ENCODE results near the gene ERVFRD-1. TPM values are rescaled to one million over a fixed set of nuclear protein-coding genes. Genes with fewer than 3 reads are reported as not detected.
"Not testable (repeated sequence)": the region's sequence is repeated elsewhere in the genome, so short reads cannot be mapped to it uniquely, and the experiment has no call there.

Gene ERVFRD-1
- total RNA-seq, 4 donors from 2014 or later: 0.42 TPM; not detected in 3

DNA sequence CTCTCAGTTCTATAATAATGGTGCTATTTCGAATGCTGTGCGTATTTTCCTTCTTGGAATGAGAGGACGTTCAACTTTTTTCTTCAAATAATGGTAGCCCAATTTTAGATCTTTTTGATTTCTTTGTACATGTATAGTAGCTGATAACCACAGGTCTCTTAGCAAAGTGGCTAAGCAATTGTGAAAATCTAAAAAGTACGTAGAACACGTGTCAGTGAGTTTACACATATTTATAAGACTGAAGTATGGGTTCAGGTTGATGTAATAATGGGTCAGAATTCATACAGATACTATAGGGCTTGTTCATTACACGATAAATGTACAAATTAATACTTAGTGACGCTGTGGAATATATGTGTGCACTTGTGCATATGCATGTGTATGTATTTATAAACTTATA, 16.6 kb downstream of the ERVFRD-1 start:
- TF ChIP-seq POLR2A (IDR thresholded peaks at IDR 0.05): no peak
- TF ChIP-seq, protein P1, sequence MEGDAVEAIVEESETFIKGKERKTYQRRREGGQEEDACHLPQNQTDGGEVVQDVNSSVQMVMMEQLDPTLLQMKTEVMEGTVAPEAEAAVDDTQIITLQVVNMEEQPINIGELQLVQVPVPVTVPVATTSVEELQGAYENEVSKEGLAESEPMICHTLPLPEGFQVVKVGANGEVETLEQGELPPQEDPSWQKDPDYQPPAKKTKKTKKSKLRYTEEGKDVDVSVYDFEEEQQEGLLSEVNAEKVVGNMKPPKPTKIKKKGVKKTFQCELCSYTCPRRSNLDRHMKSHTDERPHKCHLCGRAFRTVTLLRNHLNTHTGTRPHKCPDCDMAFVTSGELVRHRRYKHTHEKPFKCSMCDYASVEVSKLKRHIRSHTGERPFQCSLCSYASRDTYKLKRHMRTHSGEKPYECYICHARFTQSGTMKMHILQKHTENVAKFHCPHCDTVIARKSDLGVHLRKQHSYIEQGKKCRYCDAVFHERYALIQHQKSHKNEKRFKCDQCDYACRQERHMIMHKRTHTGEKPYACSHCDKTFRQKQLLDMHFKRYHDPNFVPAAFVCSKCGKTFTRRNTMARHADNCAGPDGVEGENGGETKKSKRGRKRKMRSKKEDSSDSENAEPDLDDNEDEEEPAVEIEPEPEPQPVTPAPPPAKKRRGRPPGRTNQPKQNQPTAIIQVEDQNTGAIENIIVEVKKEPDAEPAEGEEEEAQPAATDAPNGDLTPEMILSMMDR (IDR thresholded peaks at IDR 0.05): no peak
- intact Hi-C loops (cut with DNase I; ENCODE audit: low total_unique reads): no loop called here
- WGBS, 2 donors: 34 to 44% methylated on average over 7 of the region's 7 CpGs
- no peak for DNase-seq (ENCODE audit: low spot score in 2 of 2)
- H3K4me3 ChIP-seq (ENCODE audit: low read depth, poor library complexity, severe bottlenecking): no peak overlapping the region

DNA sequence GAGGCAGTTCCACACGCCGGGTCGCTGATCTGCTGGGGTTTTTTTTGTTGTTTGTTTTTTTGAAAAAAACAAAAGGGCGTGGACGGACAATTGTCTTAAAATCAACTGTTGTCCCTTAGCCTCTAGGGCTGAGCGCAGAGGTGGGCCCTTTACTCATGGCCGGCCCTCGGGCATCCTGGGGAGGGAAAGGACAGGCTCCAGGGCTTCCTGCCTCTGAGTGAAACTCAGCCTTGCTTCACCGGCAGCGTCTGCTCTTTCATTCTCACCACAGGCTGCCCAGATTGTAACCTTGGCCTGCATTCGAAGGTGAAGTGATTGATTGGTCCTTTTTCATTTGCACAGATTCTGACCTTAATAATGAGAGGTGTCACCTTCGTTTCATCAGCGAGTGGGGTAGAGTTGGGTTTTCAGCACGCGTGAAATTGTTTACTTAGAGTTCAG, 17.1 kb downstream of the ERVFRD-1 start:
- intact Hi-C loops (cut with DNase I; ENCODE audit: low total_unique reads): no loop called here
- 0% methylated on average over 15 of the region's 15 CpGs for WGBS, 2 donors
- no peak for TF ChIP-seq POLR2A (IDR thresholded peaks at IDR 0.05)
- TF ChIP-seq, protein P1 (IDR thresholded peaks at IDR 0.05): no peak
- DNase-seq (ENCODE audit: low spot score in 2 of 2): peak in 1 of 2 donors; percentile 88
- H3K4me3 ChIP-seq (ENCODE audit: low read depth, poor library complexity, severe bottlenecking): peak overlapping the region; percentile 75

DNA sequence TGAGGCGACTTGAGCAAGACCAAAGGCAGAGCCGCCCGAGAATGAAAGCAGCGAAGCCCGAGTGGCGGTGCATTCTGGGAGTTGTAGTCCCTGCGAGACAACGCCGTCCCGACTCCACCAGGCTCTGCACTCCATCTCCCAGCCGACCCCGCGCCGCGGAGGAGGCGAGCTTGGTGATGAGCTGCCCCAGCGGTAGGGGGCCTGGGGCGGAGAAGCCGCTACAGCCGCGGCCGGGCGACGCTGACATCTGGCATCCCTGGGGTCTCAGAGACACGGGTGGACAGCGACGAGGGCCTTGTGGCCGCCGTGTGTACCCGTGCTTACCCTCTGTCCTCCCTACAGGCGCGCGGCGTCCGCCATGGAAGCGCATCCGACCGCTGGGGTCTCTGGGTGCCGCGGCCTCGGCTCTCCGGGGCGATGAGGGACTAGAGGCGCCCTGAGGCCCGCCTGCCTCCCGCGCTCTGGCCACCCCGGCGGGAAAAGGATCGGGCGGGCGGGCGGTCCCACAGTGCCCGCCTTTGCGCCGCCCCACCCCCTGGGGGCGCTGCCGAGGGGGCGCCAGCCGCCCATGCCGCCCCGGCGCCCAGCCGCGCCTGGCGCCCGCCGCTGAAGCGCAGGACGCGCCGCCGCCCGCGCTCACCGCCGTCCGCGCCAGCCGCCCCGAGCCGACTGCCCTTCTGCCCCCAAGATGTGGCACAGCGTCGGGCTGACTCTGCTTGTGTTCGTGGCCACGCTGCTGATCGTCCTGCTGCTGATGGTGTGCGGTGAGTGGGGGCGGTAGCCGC, 17.7 kb downstream of the ERVFRD-1 start, which contains the start of gene SMIM13:
Gene SMIM13 (plus strand): TSS at position 209 of the 785 bp plus-strand sequence. CDS start 480 bp downstream, at position 689.
- intact Hi-C loops (cut with DNase I; ENCODE audit: low total_unique reads): no loop called here
- peak; percentile 98 to 99 for DNase-seq (ENCODE audit: low spot score in 2 of 2)
- peak within 1 kb of the TSS; percentile 75 for H3K4me3 ChIP-seq (ENCODE audit: low read depth, poor library complexity, severe bottlenecking)
- peak in 1 of 2 donors; percentile 37 for TF ChIP-seq POLR2A (IDR thresholded peaks at IDR 0.05)
- TF ChIP-seq, protein P1 (IDR thresholded peaks at IDR 0.05): peak in 1 of 3 donors; percentile 26
- WGBS, 2 donors: 0% methylated on average over 11 to 69 of the region's 90 CpGs

DNA sequence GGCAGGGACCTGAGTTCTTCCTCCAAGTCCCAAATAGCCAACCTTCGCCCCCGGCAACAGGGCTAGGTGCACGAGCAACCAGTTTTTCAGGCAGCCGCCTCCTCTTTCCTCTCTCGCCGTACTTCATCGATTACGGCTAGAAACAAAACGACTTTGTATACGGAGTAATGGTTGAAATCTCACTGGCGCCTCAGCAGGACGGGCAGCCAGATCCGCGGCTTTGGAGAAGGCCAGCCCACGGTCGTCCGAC, 18.2 kb downstream of the ERVFRD-1 start:
- peak overlapping the region; percentile 75 for H3K4me3 ChIP-seq (ENCODE audit: low read depth, poor library complexity, severe bottlenecking)
- no peak for DNase-seq (ENCODE audit: low spot score in 2 of 2)
- intact Hi-C loops (cut with DNase I; ENCODE audit: low total_unique reads): no loop called here
- WGBS, 2 donors: 0% methylated on average over 15 to 17 of the region's 17 CpGs
- no peak for TF ChIP-seq POLR2A (IDR thresholded peaks at IDR 0.05)
- TF ChIP-seq, protein P1 (IDR thresholded peaks at IDR 0.05): no peak

DNA sequence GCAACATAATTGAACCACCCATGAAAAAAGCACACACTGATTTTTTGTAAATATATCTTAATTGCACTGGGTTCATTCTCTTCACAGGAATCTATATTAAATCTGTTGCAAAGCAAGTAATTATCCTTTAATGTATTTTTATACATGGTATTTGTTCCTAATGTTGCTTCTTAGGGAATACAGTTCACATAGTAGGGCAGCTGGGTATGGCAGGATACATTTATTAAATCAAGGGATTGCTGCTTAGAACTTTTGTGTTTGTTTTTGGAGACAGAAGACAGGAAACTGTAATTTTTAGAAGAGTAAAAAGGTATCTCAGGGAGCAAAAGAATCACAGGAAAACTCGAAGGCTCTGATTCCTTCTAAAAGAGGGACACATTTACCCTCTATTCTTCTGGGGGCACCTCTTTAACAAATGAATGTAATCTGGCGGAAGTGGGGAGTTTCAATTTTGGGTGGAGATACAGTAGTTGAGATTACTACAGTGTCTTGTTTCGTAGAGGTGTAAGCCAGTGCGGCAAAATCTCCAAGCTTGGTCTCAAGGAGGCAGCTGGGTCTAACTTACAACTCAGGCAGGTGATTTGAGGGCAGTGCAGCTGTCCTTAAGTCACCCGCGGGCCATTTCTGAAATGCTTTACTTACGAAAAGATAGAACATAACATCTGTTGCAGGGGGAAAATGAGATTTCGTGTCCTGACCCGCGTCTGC, 18.7 kb downstream of the ERVFRD-1 start:
- TF ChIP-seq, protein P1 (IDR thresholded peaks at IDR 0.05): no peak
- no peak for TF ChIP-seq POLR2A (IDR thresholded peaks at IDR 0.05)
- intact Hi-C loops (cut with DNase I; ENCODE audit: low total_unique reads): no loop called here
- 4% methylated on average over 10 of the region's 10 CpGs for WGBS, 2 donors
- DNase-seq (ENCODE audit: low spot score in 2 of 2): no peak
- peak overlapping the region; percentile 75 for H3K4me3 ChIP-seq (ENCODE audit: low read depth, poor library complexity, severe bottlenecking)

DNA sequence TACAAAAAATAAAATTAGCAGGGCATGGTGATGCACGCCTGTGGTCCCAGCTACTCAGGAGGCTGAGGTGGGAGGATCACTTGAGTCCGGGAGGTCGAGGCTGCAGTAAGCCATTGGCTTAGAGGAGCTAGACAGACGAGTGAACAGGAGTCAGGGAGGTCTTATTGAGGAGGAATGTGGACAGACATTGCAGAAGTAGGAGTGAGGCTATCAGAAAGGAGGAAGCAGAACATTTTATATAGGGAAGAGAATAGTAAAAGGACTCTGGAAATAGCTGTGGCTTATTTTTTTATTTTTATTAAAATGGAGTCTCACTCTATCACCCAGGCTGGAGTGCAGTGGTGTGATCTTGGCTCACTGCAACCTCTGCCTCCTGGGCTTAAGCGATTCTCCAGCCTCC, 20.4 kb downstream of the ERVFRD-1 start:
- H3K4me3 ChIP-seq (ENCODE audit: low read depth, poor library complexity, severe bottlenecking); DNase-seq (ENCODE audit: low spot score in 2 of 2); intact Hi-C loops (cut with DNase I; ENCODE audit: low total_unique reads): not testable (repeated sequence)
- 91 to 93% methylated on average over 5 of the region's 5 CpGs for WGBS, 2 donors
